GM18907 (cell line): Measurements from ENCODE around the gene L1TD1.
"Not testable (repeated sequence)": the region's sequence is repeated elsewhere in the genome, so short reads cannot be mapped to it uniquely, and the experiment has no call there.

ENCODE experiments used
- ATAC-seq: cut with Tn5 transposase; IDR thresholded peaks from one replicate; pipeline ENCODE4 v1.9.1; 2021; ENCODE audit warnings: mild to moderate bottlenecking, moderate library complexity; ENCODE audit not compliant: unreplicated experiment

The L1TD1 gene

GRCh38 chr1:62233926-62234450 is 39.3 kb downstream of the L1TD1 start:
- ATAC-seq, result no peak

GRCh38 chr1:62234688-62235087 is 40.0 kb downstream of the L1TD1 start:
- ATAC-seq, result no peak

GRCh38 chr1:62235576-62235975 is 40.9 kb downstream of the L1TD1 start:
- no peak for ATAC-seq

GRCh38 chr1:62237361-62237760 is 42.7 kb downstream of the L1TD1 start:
- no peak for ATAC-seq

- no peak for ATAC-seq
Observed at GRCh38 chr1:62237950-62238374, 43.3 kb downstream of the L1TD1 start.

- ATAC-seq, result no peak
Observed at GRCh38 chr1:62238507-62238906, 43.9 kb downstream of the L1TD1 start.

- not testable (repeated sequence) for ATAC-seq
Observed at GRCh38 chr1:62239652-62240403, 45.2 kb downstream of the L1TD1 start.

- no peak for ATAC-seq
Observed at GRCh38 chr1:62240651-62241370, 46.2 kb downstream of the L1TD1 start.

GRCh38 chr1:62241371-62242131 is 46.9 kb downstream of the L1TD1 start:
- ATAC-seq, result no peak

GRCh38 chr1:62244380-62244779 is 49.7 kb downstream of the L1TD1 start:
- ATAC-seq, result not testable (repeated sequence)

- no peak for ATAC-seq
Observed at GRCh38 chr1:62245201-62245600, 50.6 kb downstream of the L1TD1 start.

- ATAC-seq, result no peak
Observed at GRCh38 chr1:62247391-62248168, 52.9 kb downstream of the L1TD1 start.

- no peak for ATAC-seq
Observed at GRCh38 chr1:62250126-62250726, 55.6 kb downstream of the L1TD1 start.

- no peak for ATAC-seq
Observed at GRCh38 chr1:62259551-62259950, 64.9 kb downstream of the L1TD1 start.

GRCh38 chr1:62260688-62261087 is 66.0 kb downstream of the L1TD1 start:
- no peak for ATAC-seq
